Measurements from ENCODE around the gene KPTN.
A peak's percentile ranks its signal among the peaks of the same experiment; 100 is the strongest.

The KPTN gene

DNA sequence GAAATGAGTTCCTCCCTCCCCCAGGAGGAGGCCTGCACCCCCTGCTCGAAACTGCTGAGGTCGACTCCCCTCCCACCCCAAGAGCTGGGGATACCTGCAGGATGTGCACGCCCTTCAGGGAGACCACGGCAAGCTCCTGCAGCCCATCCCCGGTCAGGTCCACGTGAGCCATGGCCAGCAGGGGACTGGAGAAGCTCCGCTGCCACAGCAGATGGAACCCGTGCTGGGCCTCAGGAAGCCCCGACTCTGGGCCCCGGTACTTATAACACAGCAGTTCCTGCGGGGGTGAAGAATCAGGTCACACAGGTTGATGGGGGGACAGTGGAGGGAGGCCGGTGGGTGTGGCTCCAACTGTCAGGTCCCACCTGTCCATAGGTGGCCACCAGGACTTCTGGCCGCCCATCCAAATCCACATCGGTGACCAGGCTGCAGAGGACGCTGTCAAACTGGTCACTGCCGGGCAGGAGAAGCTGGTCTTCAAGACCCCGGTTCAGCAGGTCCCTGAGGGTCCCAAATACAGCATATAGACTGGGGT, 7.5 kb downstream of the KPTN start:
- intact Hi-C loops (cut with DNase I): no loop called here
- DNase-seq: no peak

DNA sequence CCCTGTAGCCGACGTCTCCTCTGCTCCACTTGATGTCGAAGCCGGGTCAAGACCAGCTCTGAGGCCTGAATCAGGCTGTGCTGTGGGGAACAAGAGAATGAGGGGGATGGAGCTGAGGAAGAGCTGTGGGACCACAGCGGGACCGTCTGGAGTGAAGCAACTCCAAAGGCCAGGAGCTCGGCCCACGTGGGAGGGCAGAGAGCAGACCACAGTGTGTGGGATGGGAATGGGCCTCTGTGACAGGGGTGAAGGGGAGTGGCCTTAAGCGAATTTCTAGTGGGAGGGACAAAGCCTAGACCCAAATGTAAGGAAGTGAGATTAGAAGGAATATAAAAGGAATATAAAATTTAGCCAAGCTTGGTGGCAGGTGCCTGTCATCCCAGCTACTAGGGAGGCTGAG, 8.6 kb downstream of the KPTN start:
- DNase-seq: no peak
- intact Hi-C loops (cut with DNase I): no loop called here

GRCh38 chr19:47473336-47473735, 10.7 kb downstream of the KPTN start:
- no peak for DNase-seq
- intact Hi-C loops (cut with DNase I): no loop called here

- peak in 37 of 42 donors; percentile 29 to 82 (median 57) for DNase-seq
Observed at GRCh38 chr19:47471733-47472457, 12.1 kb downstream of the KPTN start, which contains the start of gene SLC8A2. SLC8A2 (minus strand) TSS chr19:47471893; CDS start chr19:47466403, 5,490 bp downstream.

DNA sequence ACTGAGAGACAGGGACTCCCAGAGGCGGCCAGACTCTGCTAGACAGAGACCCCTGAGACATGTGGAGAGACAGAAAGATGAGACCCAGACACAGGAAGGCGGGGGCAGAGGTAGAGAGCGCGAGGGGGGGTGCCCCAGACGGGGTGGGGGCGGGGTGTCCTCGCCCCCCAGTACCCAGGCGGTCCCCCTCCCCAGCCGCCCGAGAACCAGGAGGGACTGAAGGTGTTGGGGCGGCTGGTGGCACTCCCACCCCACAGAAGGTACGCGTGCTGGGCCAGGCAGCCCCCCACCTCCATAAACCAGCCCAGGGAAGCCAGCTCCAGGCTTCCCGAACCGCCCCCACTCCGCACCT, 12.7 kb downstream of the KPTN start:
- no peak for DNase-seq
- intact Hi-C loops (cut with DNase I): no loop called here

More at GRCh38 chr19:47471733-47472457, 12.1 kb downstream of the KPTN start, which contains the start of gene SLC8A2:
- intact Hi-C loops (cut with DNase I): no loop called here

DNA sequence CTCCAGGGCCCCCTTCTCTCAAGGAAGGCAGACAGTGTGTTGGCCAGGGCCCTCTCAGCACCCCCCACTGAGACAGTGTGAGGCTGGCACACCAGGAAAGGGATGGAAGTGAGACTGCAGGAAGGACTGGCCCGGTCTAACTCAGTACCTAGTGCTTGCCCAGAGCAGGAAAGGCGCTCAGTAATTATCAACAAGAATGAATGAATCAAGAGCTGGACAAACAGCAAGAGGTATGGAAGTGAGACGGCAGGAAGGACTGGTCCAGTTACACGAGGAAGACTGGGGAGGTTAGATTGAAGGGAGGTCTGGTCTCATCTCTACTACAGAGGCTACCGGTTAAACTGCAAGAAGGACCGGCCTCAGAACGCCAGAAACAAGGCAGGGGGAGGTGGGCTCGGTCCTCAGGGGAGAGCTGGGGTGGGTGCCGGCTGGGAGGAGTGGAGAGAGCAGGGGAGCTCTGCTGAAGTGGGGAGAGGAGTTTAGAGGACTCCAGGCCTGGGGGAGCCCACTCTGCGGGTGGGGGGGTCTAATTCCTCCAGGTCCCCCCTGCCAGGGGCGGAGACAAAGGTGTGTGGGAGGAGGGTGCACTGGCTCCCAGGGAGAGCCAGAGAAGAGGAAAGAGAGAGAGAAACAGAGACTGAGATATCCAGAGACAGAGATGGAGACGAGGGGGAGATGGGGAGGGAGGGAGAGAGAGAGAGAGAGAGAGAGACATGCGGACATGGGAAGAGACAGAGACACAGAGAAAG, 13.4 kb downstream of the KPTN start:
- no peak for DNase-seq

DNA sequence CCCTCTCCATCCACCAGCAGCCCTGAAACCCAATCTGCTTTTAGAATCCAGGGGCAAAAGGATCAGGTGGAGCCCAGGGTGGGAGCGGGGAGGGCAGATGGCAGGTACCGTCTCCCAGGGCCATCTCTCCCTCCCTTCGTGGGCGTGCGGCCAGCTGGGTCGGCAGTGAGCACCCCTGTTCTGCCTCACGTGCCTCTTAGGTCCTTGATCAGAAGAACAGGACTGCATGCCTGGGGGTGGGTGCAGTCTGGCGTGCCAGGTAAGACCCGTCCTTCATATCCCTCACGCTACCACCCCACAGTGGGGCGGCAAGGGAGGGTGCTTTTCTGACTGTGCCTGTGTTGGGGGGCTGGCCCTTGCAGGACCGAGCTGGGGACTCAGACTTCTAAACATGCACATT, 14.3 kb downstream of the KPTN start:
- no peak for DNase-seq
- intact Hi-C loops (cut with DNase I): no loop called here

More for the DNA sequence above, 13.4 kb downstream of the KPTN start:
- intact Hi-C loops (cut with DNase I): no loop called here

GRCh38 chr19:47469363-47469700, 14.7 kb downstream of the KPTN start:
- intact Hi-C loops (cut with DNase I): no loop called here
- DNase-seq: no peak

DNA sequence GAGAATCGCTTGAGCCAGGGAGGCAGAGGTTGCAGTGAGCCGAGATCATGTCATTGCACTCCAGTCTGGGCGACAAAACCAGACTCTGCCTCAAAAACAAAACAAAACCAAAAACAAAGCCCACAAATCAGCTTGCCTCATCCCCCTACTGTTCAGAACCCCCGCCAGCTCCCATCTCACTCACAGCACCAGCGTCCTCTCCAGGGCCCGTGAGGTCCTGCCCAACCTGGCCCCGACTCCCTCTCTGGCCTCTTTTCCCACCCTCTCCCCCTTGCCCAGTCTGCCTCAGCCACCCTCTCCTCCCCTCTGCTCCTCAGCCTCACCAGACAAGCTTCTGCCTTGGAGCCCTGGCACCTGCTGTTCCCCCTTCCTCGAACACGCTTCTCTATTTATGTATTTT, 16.1 kb downstream of the KPTN start:
- intact Hi-C loops (cut with DNase I): no loop called here
- no peak for DNase-seq

GRCh38 chr19:47465957-47466356, 18.1 kb downstream of the KPTN start:
- no peak for DNase-seq
- intact Hi-C loops (cut with DNase I): no loop called here

GRCh38 chr19:47464675-47465419, 19.2 kb downstream of the KPTN start:
- intact Hi-C loops (cut with DNase I): no loop called here

GRCh38 chr19:47461876-47462275, 22.1 kb downstream of the KPTN start:
- intact Hi-C loops (cut with DNase I): no loop called here
- no peak for DNase-seq

More at GRCh38 chr19:47464675-47465419, 19.2 kb downstream of the KPTN start:
- peak in 5 of 42 donors; percentile 23 to 58 (median 33) for DNase-seq

DNA sequence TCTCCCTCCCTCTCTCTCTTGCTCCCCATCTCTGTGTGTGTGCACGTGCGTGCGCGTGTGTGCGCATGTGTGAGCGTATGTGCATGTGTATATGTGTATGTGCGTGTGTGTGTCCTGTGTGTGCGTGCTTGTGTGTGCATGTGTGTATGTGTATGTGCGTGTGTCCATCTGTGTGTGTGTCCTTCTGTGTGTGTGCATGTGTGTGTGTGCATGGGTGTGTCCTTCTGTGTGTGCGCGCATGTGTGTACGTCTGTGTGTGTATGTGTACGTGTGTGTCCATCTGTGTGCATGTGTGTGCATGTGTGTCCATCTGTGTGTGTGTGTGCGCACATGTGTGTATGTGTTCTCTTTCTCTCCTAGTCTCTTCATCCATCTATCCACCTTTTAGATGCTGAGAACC, 24.5 kb downstream of the KPTN start:
- no peak for DNase-seq
- intact Hi-C loops (cut with DNase I): no loop called here

DNA sequence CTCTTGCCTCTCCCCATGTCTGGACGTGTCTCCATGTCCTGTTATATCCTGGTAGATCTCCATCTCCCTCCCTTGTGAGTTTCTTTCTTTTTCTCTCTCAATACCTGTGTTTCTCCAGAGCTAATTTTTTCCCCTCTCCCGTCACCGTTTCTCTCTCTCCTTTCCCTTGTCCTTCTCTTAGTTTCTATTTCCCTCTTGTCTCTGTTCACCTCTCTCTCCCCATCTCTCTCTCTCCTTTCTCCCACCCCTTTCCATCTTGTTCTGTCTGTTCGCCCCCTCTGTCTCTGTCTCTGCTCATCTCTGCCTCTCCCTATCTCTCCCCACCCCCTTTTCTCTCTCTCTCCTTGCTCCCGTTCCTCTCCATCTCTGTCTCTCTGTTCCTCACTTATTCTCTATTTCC, 25.3 kb downstream of the KPTN start:
- DNase-seq: peak in 1 of 42 donors; percentile 25
- intact Hi-C loops (cut with DNase I): no loop called here

DNA sequence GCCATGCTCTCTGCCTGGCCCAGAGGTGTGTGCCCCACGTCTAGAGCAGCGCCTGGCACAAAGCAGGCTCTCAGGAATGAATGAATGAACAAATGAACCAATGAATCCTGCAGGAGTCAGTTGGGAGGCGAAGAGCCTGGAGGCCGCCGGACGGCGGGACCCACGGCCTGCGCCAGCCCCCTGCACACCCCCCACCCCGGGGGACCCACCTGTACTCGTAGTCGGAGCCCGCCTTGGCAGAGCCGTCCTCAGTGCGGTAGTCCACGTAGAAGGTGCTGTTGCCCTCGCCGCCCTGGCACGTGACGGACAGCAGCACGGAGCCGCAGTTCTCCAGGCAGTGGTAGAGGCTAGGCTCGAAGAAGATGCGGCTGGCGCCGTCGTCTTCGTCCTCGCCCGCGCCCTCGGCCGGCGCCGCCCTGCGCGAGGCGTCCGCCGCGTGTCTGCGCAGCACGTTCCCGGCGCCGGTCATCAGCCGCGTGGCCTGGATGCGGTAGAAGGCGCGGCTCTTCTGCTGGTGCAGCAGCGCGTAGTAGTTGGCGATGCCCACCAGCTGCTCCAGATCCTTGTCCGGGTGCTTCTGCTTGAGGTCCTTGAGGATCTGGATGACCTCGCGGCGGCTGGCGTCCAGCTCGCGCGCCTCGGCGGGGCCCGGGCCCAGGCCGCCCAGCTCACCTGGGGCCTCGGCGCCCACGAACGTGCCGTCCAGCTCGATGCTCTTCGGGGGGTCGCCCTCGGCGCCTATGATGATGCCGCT, 27.1 kb downstream of the KPTN start:
- DNase-seq: no peak
- intact Hi-C loops (cut with DNase I): no loop called here

DNA sequence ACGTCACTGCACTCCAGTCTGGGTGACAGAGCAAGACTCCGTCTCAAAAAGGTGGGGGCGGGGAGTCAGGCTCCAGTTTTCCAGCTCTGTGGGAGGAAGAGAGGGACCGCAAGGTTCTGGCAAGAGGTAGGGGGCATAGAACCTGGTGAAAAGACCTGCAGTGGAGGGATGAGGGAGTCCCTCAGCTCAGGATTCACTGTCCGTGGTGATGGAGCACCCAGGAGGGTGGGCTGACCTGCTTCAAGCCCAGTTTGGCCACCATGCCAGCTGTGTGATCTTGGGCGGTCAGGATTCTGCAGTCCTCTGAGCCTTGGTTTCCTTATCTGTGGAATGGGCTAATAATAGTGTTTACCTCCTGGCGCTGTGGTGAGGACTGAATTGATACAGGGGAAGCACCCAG, 33.5 kb downstream of the KPTN start:
- no peak for DNase-seq
- intact Hi-C loops (cut with DNase I): no loop called here

DNA sequence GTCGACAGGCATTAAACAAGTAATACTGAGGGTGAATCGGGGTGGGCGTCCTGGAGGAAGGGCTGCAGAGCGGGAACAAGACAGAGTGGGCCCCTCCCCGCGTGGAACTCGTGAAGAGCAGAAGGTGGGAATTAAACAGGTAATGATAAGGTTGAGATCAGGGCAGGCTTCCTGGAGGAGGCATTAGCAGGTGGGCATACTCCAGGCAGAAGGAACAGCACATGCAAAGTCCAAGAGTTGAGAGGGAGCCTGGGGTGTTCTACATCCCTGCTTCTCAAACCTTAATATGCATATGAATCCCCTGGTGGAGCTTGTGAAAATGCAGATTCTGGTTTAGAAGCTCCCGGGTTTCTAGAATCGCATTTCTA, 35.7 kb downstream of the KPTN start:
- no peak for DNase-seq
- intact Hi-C loops (cut with DNase I): no loop called here

DNA sequence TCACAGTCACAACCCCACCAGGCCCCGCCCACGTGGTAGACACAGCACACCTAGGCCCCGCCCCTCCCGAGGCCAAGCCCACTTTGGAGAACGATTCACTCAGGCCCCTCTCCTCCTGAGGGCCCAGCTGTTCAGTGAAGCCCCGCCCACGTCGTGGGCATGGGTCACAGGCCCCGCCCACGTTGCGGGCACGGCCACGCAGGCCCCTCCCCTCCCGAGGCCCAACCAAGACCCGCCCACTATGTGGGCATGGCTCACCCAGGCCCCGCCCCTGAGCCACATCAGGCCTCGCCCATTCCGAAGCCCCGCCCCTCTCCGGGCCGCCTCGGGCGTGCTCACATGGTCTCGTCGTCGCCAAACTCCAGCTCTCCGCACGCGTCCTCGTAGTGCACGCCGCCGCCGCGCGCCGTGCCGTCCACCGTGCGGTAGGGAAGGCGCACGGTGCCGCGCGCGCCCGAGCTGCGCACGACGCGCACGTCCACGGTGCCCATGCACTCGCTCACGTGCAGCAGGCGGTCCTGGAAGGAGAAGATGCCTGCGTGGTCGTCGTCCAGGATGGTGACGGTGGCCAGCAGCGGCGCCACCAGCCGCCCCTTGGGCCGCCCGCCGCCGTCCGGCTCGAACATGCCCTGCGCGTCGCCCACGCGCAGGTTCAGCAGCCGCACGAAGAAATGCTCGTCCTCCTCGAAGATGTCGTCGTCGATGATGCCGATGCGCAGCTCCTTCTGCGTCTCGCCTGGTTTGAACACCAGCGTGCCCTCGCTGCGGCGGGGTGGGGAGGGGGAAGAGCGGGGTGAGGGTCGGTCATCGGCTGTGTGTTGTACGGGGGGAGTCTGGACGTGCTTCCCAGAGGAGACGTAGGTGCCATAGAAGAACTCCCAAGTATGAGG, 36.3 kb downstream of the KPTN start:
- DNase-seq: peak in 8 of 42 donors; percentile 7 to 60 (median 46)
- intact Hi-C loops (cut with DNase I): no loop called here

All from head of caudate nucleus (tissue), 42 donors.